Natural killer cell (primary cell): ENCODE data around the gene DPYD. TPM values are rescaled to one million over a fixed set of nuclear protein-coding genes. Genes with fewer than 3 reads are reported as not detected.

Source experiments
- ATAC-seq, 3 donors: fragments of 150-1000 bp in 2 of 3; fragments of 200-7000 bp in 1 of 3; cut with Tn5 transposase; 1 replicate in 1 of 3; 2 replicates in 2 of 3; pipeline ENCODE4 v1.10.0; 2021; ENCODE audit warnings: mild to moderate bottlenecking in 2 of 3, moderate library complexity in 2 of 3
- DNase-seq, 2 donors: peaks; one replicate each; pipeline versions ENCODE4 v3.0.0 to v3.0.0-alpha.2; 2013 to 2021; ENCODE audit warnings: mixed read lengths in 1 of 2
- H3K27ac ChIP-seq: one replicate; pipeline ENCODE4 v1.5.1; 2013; ENCODE audit warnings: mild to moderate bottlenecking, low read length
- H3K27me3 ChIP-seq: one replicate; pipeline ENCODE4 v1.6.1; 2013; ENCODE audit warnings: low read length; ENCODE audit not compliant: control insufficient read depth, insufficient read depth
- H3K36me3 ChIP-seq: one replicate; pipeline ENCODE4 v1.6.1; 2013; ENCODE audit warnings: low read length; ENCODE audit not compliant: control insufficient read depth, insufficient read depth
- H3K4me1 ChIP-seq: one replicate; pipeline ENCODE4 v1.6.1; 2013; ENCODE audit warnings: low read length; ENCODE audit not compliant: control insufficient read depth, insufficient read depth
- H3K4me3 ChIP-seq: one replicate; pipeline ENCODE4 v1.5.1; 2013; ENCODE audit warnings: low read length
- H3K9me3 ChIP-seq: one replicate; pipeline ENCODE4 v1.6.1; 2013; ENCODE audit warnings: low read length; ENCODE audit not compliant: control insufficient read depth, insufficient read depth
- H3K27ac Mint-ChIP-seq, 2 donors: one replicate each; pipeline ENCODE4 v1.8.0; 2022; ENCODE audit warnings: mild to moderate bottlenecking in 2 of 2, mixed read lengths in 2 of 2, moderate library complexity in 1 of 2
- H3K27me3 Mint-ChIP-seq, 2 donors: one replicate each; pipeline ENCODE4 v1.8.0; 2022; ENCODE audit warnings: low read depth in 2 of 2, mixed read lengths in 2 of 2
- H3K36me3 Mint-ChIP-seq: one replicate; pipeline ENCODE4 v1.8.0; 2022; ENCODE audit warnings: mixed read lengths
- H3K4me1 Mint-ChIP-seq, 2 donors: one replicate each; pipeline ENCODE4 v1.8.0; 2022; ENCODE audit warnings: mixed read lengths in 2 of 2
- H3K4me3 Mint-ChIP-seq: one replicate; pipeline ENCODE4 v1.8.0; 2022; ENCODE audit warnings: mild to moderate bottlenecking, moderate library complexity, mixed read lengths
- H3K9me3 Mint-ChIP-seq, 2 donors: one replicate each; pipeline ENCODE4 v1.8.0; 2022; ENCODE audit warnings: mixed read lengths in 2 of 2
- CTCF ChIP-seq: fragments of 200-600 bp; IDR thresholded peaks from one replicate; pipeline ENCODE4 v1.8.0; 2022; ENCODE audit warnings: antibody characterized with exemption
- WGBS: methylation state at CpG from one replicate; pipeline ENCODE4 v1.1.7; 2013; ENCODE audit warnings: missing lambda C conversion rate; ENCODE audit not compliant: insufficient coverage; 5-methylcytosine and 5-hydroxymethylcytosine counted together
- intact Hi-C: fragments of 100-400 bp; cut with micrococcal nuclease; formaldehyde crosslinking; loops from one replicate; pipeline ENCODE4 v1.14.2; 2022
- total RNA-seq, 4 donors: library from RNA; stranded (reverse); fragments of 120-200 nt in 1 of 4; gene quantifications; one replicate each; pipeline versions ENCODE4 v1.2.3 to v1.2.4, GENCODE V29; 2013 to 2022

Gene DPYD
- total RNA-seq, 3 donors from 2014 or later (not counting 1 experiment from before 2014, with no cell fraction given), result 56.6 to 66.7 (median 56.9) TPM

GRCh38 chr1:97379387-97380075, 541.3 kb downstream of the DPYD start:
- H3K36me3 ChIP-seq, result no peaks in the 10 kb centered on the region
- TF ChIP-seq CTCF, result no peak
- H3K4me3 Mint-ChIP-seq, result no peak overlapping the region
- DNase-seq (no peak), ATAC-seq (no peak)
- H3K9me3 Mint-ChIP-seq, result no peaks in the 10 kb centered on the region
- intact Hi-C loops, result no loop called here
- H3K4me3 ChIP-seq, result no peak overlapping the region
- no peaks in the 10 kb centered on the region for H3K9me3 ChIP-seq
- H3K27ac Mint-ChIP-seq, result no peak overlapping the region
- H3K4me1 ChIP-seq, result peaks cover 5% of the 10 kb centered on the region
- no peaks in the 10 kb centered on the region for H3K36me3 Mint-ChIP-seq
- no peaks in the 10 kb centered on the region for H3K27me3 ChIP-seq
- peaks cover 42 to 45% of the 10 kb centered on the region in 2 donors for H3K4me1 Mint-ChIP-seq
- 91% methylated on average over 3 of the region's 4 CpGs for whole genome bisulfite sequencing
- H3K27ac ChIP-seq, result no peak overlapping the region
- H3K27me3 Mint-ChIP-seq, result no peaks in the 10 kb centered on the region

GRCh38 chr1:97378596-97378995, 542.2 kb downstream of the DPYD start:
- TF ChIP-seq CTCF, result no peak
- H3K36me3 ChIP-seq, result no peaks in the 10 kb centered on the region
- ATAC-seq (no peak), DNase-seq (no peak)
- H3K9me3 ChIP-seq, result no peaks in the 10 kb centered on the region
- Mint-ChIP-seq H3K36me3 (no peaks in the 10 kb centered on the region), H3K4me3 (peak overlapping the region; percentile 32), H3K4me1 (peaks cover 37 to 45% of the 10 kb centered on the region in 2 donors), H3K27me3 (no peaks in the 10 kb centered on the region), H3K9me3 (no peaks in the 10 kb centered on the region), H3K27ac (no peak overlapping the region)
- H3K27me3 ChIP-seq, result no peaks in the 10 kb centered on the region
- intact Hi-C loops, result no loop called here
- H3K4me3 ChIP-seq, result no peak overlapping the region
- H3K27ac ChIP-seq, result no peak overlapping the region
- 90% methylated on average over 3 of the region's 3 CpGs for WGBS
- H3K4me1 ChIP-seq, result peaks cover 5% of the 10 kb centered on the region

GRCh38 chr1:97377432-97378034, 543.3 kb downstream of the DPYD start:
- Mint-ChIP-seq H3K36me3 (no peaks in the 10 kb centered on the region), H3K4me3 (peak overlapping the region; percentile 81), H3K27ac (peak overlapping the region; percentile 50 to 74), H3K9me3 (no peaks in the 10 kb centered on the region), H3K27me3 (no peaks in the 10 kb centered on the region), H3K4me1 (peaks cover 37 to 45% of the 10 kb centered on the region in 2 donors)
- 72% methylated on average over 5 of the region's 5 CpGs for WGBS
- Histone ChIP-seq H3K36me3 (no peaks in the 10 kb centered on the region), H3K9me3 (no peaks in the 10 kb centered on the region), H3K4me1 (peaks cover 5% of the 10 kb centered on the region), H3K4me3 (no peak overlapping the region), H3K27me3 (no peaks in the 10 kb centered on the region), H3K27ac (no peak overlapping the region)
- intact Hi-C loops, result no loop called here
- ATAC-seq (peak in 2 of 3 donors; percentile 36 to 42), DNase-seq (no peak)
- TF ChIP-seq CTCF, result no peak
